Activated naive CD4-positive, alpha-beta T cell (primary cell): ENCODE measurements around the gene ADCY4.
A peak's percentile ranks its signal among the peaks of the same experiment; 100 is the strongest.

Experiments used
- DNase-seq, 4 experiments: peaks; one replicate each; lab custom pipeline; 2025; lab: John Stamatoyannopoulos, UW

Gene ADCY4

GRCh38 chr14:24297190-24297964, 37.5 kb downstream of the ADCY4 start:
- DNase-seq, result no peak

DNA sequence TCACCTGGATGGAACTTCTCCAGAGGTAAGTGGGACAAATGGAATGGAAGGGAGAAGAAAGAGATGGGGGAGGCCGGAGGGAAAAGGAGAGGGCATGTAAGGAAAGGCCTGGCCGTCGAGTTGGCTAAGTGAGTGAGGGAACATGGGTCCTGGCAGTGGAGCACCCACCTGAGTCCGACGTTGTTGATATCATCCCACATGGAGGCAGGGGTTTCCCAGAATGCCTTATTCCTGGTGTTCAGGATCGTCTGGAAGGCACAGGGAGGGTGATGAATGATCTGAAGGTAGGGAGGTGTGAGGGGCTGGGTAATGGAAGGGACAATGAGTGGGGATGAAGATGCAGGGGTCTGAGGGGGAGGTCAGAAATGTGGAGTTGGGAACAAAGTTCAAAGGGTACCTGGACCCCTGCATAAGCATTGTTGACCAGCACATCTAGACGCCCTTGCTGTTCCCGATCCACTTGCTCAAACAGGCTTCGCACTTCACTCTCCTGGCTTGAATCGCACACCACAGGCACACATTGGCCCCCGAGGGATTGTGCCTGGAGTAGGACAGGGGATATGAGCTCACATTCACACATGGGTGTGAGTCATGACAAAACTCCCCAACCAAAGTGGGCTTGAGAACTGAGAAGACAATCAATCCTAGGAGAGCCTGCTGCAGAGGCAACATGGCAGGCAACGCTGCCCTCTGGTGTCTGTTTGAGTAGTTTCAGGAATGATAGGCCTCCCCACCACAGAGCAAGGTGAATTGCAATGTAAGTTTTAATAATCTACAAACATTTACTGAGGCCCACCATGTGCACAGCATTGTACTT, 38.3 kb downstream of the ADCY4 start:
- DNase-seq, result peak in 3 of 4 experiments; percentile 31 to 50 (median 34)

- DNase-seq, result no peak
These were observed 41.3 kb downstream of the ADCY4 start for GRCh38 chr14:24293525-24293924.

GRCh38 chr14:24292118-24292807, 42.6 kb downstream of the ADCY4 start:
- no peak for DNase-seq

- DNase-seq, result no peak
These were observed 43.3 kb downstream of the ADCY4 start for GRCh38 chr14:24291446-24292117.

GRCh38 chr14:24290746-24291145, 44.1 kb downstream of the ADCY4 start:
- no peak for DNase-seq

DNA sequence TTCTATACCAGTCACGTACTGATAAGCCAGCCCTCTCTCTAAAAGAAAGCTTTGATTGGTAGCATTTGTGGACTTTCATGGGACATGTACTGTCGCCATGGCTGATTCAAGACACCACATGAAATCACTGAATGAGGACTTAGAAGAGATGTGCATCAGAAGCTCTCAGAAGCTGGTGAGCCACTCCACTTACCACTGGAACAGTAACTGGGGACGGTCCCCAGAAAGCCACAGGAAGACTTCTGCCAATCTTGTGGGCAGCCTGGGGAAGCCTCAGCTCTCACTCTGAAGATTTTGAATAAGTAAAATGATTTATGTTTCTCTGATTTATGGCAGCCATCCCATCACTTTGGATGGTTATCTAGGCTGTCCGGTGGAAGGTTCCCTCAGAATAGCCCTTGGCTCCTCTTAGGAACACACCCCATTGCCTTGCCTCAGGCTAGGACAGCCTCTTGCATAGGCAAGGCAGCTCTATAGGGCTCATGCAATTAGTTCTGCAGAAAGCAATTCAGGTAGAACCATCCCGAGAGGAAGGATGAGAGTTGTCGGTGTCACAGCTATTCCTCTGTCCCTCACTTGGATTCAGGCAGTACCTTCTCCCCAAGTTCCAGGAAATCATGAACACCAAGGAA, 45.1 kb downstream of the ADCY4 start:
- DNase-seq, result no peak

GRCh38 chr14:24286996-24287395, 47.9 kb downstream of the ADCY4 start:
- no peak for DNase-seq

DNA sequence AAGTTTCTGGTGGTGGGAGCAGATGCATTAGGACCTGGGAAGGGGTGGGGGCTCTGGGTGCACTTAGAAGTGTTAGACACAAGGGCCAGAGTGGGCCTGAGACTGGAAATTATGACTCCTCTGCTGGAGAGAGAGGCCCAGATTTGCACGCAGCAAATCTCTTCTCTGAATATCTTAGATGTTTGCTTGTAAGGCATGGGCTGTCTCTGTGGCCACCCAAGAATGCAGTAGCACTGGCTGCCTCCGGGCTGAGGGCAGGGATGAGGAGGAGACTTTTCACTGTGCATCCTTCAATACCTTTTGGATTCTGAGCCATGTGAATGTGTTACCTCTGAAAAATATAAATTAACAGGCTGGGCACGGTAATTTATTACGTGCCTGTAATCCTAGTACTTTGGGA, 49.5 kb downstream of the ADCY4 start:
- DNase-seq, result no peak

GRCh38 chr14:24284501-24285035, 50.3 kb downstream of the ADCY4 start:
- DNase-seq, result no peak

DNA sequence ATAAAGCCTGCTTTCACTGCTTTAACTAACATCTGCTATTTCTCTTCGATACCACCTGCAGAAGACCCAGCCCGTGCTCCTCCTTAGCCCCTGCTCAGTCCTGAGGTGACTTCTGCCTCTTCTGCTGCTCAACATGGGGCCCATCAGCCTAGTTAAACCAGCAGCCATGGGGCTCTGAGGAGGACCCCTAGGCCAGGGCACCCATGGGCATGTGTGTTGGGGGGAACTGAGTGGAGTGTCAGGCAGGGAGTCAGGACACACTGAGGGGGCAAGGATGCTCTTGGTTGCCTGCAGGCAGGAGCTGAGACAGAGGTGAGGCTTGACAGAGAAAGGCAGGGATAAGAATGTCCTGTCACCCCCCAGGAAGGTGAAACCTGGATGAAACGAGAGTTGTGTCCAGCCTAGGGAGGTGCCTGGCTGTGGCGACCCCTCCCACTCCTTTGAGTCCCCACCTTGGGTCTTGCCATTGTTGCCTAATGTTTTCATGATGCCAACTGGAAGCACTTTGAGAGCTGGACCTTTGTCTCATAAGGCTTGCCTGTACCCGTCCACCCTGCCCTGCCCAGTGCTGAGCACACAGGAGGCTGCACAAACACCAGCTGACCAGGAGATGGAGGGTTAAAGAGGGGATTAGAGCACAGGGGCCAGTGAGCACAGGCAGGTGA, 50.9 kb downstream of the ADCY4 start:
- DNase-seq, result no peak

DNA sequence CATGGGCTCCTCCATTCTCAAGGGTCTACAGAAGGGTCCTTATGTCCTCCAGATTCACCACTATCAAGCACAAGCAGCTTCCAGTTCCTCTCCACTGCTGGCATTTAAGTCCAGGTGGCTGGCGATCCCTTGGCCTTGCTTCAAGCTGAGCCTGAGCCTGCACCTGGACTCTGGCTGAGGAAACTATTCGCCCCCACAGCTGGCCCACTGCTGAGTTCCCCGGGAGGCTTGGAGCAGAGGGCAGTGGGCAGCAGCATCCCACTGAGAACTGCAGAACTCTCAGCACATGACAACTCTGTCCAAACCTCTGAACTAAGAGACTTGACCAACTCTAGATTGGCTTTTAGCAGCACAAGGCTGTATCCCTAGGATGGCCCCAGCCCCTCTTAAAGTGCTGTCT, 52.1 kb downstream of the ADCY4 start:
- no peak for DNase-seq

GRCh38 chr14:24281636-24282035, 53.2 kb downstream of the ADCY4 start:
- DNase-seq, result no peak

- DNase-seq, result no peak
These were observed 53.9 kb downstream of the ADCY4 start for GRCh38 chr14:24280797-24281460.

- no peak for DNase-seq
These were observed 55.3 kb downstream of the ADCY4 start for GRCh38 chr14:24279301-24280186.

DNA sequence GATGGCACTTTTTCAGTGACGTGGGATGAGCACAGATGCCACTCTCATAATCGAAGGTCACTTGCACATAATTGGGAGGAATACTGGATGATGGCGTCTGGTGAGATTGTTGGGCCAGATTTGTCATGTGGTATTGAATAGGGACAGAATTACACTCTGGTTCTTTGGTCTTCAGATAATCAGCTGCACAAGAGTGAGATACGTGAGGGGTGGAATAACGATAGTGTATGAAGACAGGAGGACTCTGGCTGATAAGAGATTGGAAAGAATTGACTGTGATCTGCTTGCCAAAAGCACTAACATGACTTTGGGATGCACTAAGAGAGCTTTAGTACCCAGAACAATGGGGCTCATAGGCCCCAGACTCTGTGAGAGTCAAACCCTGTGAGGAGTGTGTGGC, 56.4 kb downstream of the ADCY4 start:
- DNase-seq, result no peak

DNA sequence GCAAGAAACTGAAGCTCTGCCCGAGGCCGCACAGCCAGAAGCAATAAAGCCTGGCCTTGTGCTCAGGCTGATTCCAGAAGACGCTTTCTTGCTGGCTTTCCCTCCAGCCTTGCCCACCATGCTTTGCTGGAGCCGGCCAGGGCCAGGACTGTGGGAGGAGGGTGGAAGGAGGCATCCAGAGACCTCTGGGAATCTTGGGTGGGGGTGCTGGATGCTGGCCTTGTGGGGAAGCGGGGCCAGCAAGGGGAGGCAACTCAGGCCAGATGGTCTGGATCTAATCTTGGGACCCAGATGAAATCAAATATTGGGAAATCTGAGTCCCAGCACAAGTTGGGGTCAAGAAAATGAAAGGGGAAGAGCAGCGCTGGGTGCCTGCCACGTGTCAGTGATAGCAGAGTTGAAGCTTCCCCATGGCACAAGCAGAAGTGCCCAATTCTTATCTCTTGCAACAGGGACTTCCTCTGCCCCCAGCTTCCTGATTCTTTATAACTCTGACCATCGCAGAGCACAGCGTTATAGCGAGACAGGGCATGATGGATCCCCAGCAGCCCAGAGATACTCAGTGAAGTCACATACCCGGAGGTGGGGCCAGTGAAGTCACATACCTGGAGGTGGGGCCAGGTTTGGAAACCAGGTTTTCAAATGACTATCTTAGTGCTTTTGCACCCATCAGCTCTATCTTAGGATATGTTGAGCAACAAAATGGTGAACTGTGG, 57.1 kb downstream of the ADCY4 start:
- DNase-seq, result no peak

- DNase-seq, result no peak
These were observed 57.8 kb downstream of the ADCY4 start for GRCh38 chr14:24277071-24277470.

DNA sequence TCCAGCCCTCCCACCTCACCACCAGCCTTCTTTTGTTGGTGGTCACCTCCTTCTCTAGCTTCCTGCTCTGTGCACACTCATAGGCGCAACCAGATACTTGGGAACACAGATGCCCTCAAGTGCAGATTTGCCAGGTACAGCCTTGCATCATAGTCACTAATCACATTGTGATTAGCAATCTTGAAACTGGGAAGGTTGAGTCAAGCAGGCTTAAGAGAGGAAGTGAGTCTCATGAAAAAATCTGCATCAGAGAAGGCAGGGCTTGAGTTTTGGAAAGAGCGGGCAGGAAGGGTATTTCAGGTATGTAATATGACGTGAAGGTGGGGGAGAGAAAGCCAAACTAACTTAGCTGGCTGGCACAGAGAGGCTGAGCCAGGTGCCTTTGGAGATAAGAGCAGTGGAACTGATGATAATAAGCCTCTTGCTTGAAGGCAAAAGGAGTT, 60.7 kb downstream of the ADCY4 start:
- DNase-seq, result no peak
